ENCODE measurements around the gene POMT1. TPM values are rescaled to one million over a fixed set of nuclear protein-coding genes. Genes with fewer than 3 reads are reported as not detected.

POMT1 gene
- total and polyA plus RNA-seq, 2 experiments from 2014 or later, result 20.2 to 32.4 TPM

DNA sequence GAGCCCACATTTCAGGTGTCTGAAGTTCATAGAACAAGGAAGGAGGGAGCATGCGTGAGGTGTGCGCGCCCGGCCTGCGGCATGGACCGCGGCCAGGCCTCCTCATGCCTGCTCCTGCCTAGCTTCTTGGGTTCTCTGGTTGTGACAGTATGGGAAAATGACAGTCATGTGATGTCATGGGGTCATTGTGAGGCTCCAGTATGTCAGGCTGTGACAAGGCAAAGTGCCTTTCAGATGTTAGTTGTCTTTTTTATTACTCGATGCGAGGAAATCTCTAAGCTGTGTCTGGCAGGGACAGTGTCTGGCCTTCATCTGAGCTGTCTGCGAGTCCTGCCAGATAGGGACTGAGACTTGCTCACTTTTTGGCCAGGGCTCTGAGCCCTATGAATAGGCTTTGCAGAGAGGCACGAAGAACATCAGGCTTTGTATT lies 15.1 kb downstream of the POMT1 start (continued):
- TF ChIP-seq, protein P1, sequence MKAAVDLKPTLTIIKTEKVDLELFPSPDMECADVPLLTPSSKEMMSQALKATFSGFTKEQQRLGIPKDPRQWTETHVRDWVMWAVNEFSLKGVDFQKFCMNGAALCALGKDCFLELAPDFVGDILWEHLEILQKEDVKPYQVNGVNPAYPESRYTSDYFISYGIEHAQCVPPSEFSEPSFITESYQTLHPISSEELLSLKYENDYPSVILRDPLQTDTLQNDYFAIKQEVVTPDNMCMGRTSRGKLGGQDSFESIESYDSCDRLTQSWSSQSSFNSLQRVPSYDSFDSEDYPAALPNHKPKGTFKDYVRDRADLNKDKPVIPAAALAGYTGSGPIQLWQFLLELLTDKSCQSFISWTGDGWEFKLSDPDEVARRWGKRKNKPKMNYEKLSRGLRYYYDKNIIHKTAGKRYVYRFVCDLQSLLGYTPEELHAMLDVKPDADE (IDR thresholded peaks at IDR 0.05), result no peak
- TF ChIP-seq STAT1 (IDR thresholded peaks at IDR 0.05; ENCODE audit: unreplicated experiment) (no peak), JUNB (IDR thresholded peaks at IDR 0.05; ENCODE audit: unreplicated experiment) (no peak), EZH2 (IDR thresholded peaks at IDR 0.05; ENCODE audit: low read depth, unreplicated experiment) (no peak), NANOG (IDR thresholded peaks at IDR 0.05; ENCODE audit: borderline replicate concordance) (no peak), ZNF114 (CRISPR knock-in tag; IDR thresholded peaks at IDR 0.05) (no peak)

GRCh38 chr9:131518553-131518952 lies 15.8 kb downstream of the POMT1 start:
- H4K20me1 ChIP-seq (replicated peaks; ENCODE audit: insufficient read depth), result no peaks in the 10 kb centered on the region
- H2AFZ ChIP-seq, result no peak overlapping the region
- H3K27me3 Mint-ChIP-seq (ENCODE audit: insufficient read depth, low read depth, poor library complexity), result peaks cover 20% of the 10 kb centered on the region
- peaks cover 54% of the 10 kb centered on the region for H3K36me3 Mint-ChIP-seq (ENCODE audit: low read depth)
- no peak for ATAC-seq
- no peaks in the 10 kb centered on the region for H3K79me2 ChIP-seq (replicated peaks; ENCODE audit: insufficient read depth)
- H3K27ac ChIP-seq (ENCODE audit: low read depth), result no peak overlapping the region
- no peaks in the 10 kb centered on the region for H3K9me2 ChIP-seq (ENCODE audit: insufficient read depth)
- H3K4me1 Mint-ChIP-seq, result no peaks in the 10 kb centered on the region
- H3K4me1 ChIP-seq (ENCODE audit: insufficient read depth), result no peaks in the 10 kb centered on the region
- H3K36me3 ChIP-seq (ENCODE audit: insufficient read depth), result peaks cover 9% of the 10 kb centered on the region
- H3K9me3 Mint-ChIP-seq, result no peaks in the 10 kb centered on the region
- peaks cover 9% of the 10 kb centered on the region for H3F3A ChIP-seq (replicated peaks; ENCODE audit: low read depth)
- H3K4me3 Mint-ChIP-seq, result no peak overlapping the region
- no peak for DNase-seq (ENCODE audit: low spot score)
- H3K4me3 ChIP-seq, result no peak overlapping the region
- no peak overlapping the region for H3K4me2 ChIP-seq
- no peak overlapping the region for H3K27ac Mint-ChIP-seq
- no peaks in the 10 kb centered on the region for H3K27me3 ChIP-seq (ENCODE audit: insufficient read depth)
- TF ChIP-seq, protein P1 (IDR thresholded peaks at IDR 0.05), result no peak
- no peak for TF ChIP-seq CREB1 (CRISPR knock-in tag; IDR thresholded peaks at IDR 0.05; ENCODE audit: low read depth)
- TF ChIP-seq POLR2AphosphoS5 (IDR thresholded peaks at IDR 0.05; ENCODE audit: low read depth), result no peak
- no peak for TF ChIP-seq NANOG (IDR thresholded peaks at IDR 0.05; ENCODE audit: borderline replicate concordance)
- no peak for TF ChIP-seq ZNF331 (CRISPR knock-in tag; IDR thresholded peaks at IDR 0.05; ENCODE audit: low read depth)
- no peak for TF ChIP-seq ZNF114 (CRISPR knock-in tag; IDR thresholded peaks at IDR 0.05)
- TF ChIP-seq, protein P2, sequence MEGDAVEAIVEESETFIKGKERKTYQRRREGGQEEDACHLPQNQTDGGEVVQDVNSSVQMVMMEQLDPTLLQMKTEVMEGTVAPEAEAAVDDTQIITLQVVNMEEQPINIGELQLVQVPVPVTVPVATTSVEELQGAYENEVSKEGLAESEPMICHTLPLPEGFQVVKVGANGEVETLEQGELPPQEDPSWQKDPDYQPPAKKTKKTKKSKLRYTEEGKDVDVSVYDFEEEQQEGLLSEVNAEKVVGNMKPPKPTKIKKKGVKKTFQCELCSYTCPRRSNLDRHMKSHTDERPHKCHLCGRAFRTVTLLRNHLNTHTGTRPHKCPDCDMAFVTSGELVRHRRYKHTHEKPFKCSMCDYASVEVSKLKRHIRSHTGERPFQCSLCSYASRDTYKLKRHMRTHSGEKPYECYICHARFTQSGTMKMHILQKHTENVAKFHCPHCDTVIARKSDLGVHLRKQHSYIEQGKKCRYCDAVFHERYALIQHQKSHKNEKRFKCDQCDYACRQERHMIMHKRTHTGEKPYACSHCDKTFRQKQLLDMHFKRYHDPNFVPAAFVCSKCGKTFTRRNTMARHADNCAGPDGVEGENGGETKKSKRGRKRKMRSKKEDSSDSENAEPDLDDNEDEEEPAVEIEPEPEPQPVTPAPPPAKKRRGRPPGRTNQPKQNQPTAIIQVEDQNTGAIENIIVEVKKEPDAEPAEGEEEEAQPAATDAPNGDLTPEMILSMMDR (conservative IDR thresholded peaks at IDR 0.05; ENCODE audit: low read depth in 2 of 2), result no peak
- no peak for TF ChIP-seq ZNF462 (CRISPR knock-in tag; IDR thresholded peaks at IDR 0.05)
- no peak for TF ChIP-seq STAT1 (IDR thresholded peaks at IDR 0.05; ENCODE audit: unreplicated experiment)

All from GM23338 (cell line).